ENCODE results near the gene SUSD2.
"Not testable (repeated sequence)": the region's sequence is repeated elsewhere in the genome, so short reads cannot be mapped to it uniquely, and the experiment has no call there.

The SUSD2 gene

GRCh38 chr22:24214467-24215285 lies 33.4 kb downstream of the SUSD2 start:
- no peak for DNase-seq

- DNase-seq, result no peak
Observed at GRCh38 chr22:24216541-24217209, 35.4 kb downstream of the SUSD2 start.

- no peak for DNase-seq
Observed at GRCh38 chr22:24217384-24217783, 36.1 kb downstream of the SUSD2 start.

- DNase-seq, result no peak
Observed at GRCh38 chr22:24219750-24220149, 38.5 kb downstream of the SUSD2 start.

GRCh38 chr22:24224468-24224867 lies 43.2 kb downstream of the SUSD2 start:
- DNase-seq, result no peak

- no peak for DNase-seq
Observed at GRCh38 chr22:24225044-24225601, 43.8 kb downstream of the SUSD2 start.

- DNase-seq, result no peak
Observed at GRCh38 chr22:24225951-24226350, 44.7 kb downstream of the SUSD2 start.

- peak; percentile 42 for DNase-seq
Observed at GRCh38 chr22:24230911-24231656, 49.8 kb downstream of the SUSD2 start.

GRCh38 chr22:24231706-24232105 lies 50.4 kb downstream of the SUSD2 start:
- no peak for DNase-seq

- no peak for DNase-seq
Observed at GRCh38 chr22:24232124-24232523, 50.8 kb downstream of the SUSD2 start.

- DNase-seq, result no peak
Observed at GRCh38 chr22:24232725-24233124, 51.4 kb downstream of the SUSD2 start.

- no peak for DNase-seq
Observed at GRCh38 chr22:24233235-24233634, 51.9 kb downstream of the SUSD2 start.

GRCh38 chr22:24233816-24234215 lies 52.5 kb downstream of the SUSD2 start:
- DNase-seq, result no peak

GRCh38 chr22:24235315-24235714 lies 54.0 kb downstream of the SUSD2 start:
- DNase-seq, result no peak

- DNase-seq, result no peak
Observed at GRCh38 chr22:24236656-24237055, 55.4 kb downstream of the SUSD2 start.

- not testable (repeated sequence) for DNase-seq
Observed at GRCh38 chr22:24238101-24238694, 56.9 kb downstream of the SUSD2 start.
